Osteocyte (in vitro differentiated cells): Measurements from ENCODE around the gene C16orf89. TPM values are rescaled to one million over a fixed set of nuclear protein-coding genes. Genes with fewer than 3 reads are reported as not detected.
"Not testable (repeated sequence)": the region's sequence is repeated elsewhere in the genome, so short reads cannot be mapped to it uniquely, and the experiment has no call there.

Source experiments
- DNase-seq: peaks from one replicate; pipeline ENCODE4 v3.0.0; 2021; ENCODE audit warnings: mixed read lengths; ENCODE audit not compliant: unreplicated experiment; ENCODE audit errors: extremely low spot score
- H3K27ac Mint-ChIP-seq: one replicate; pipeline ENCODE4 v1.8.0; 2021; ENCODE audit warnings: mild to moderate bottlenecking, mixed read lengths; ENCODE audit not compliant: unreplicated experiment
- H3K27me3 Mint-ChIP-seq: one replicate; pipeline ENCODE4 v1.8.0; 2021; ENCODE audit warnings: mixed read lengths; ENCODE audit not compliant: unreplicated experiment
- H3K36me3 Mint-ChIP-seq: one replicate; pipeline ENCODE4 v1.8.0; 2021; ENCODE audit warnings: mixed read lengths; ENCODE audit not compliant: unreplicated experiment
- H3K4me1 Mint-ChIP-seq: one replicate; pipeline ENCODE4 v1.8.0; 2021; ENCODE audit warnings: mixed read lengths; ENCODE audit not compliant: unreplicated experiment
- H3K4me3 Mint-ChIP-seq: one replicate; pipeline ENCODE4 v1.8.0; 2021; ENCODE audit warnings: mild to moderate bottlenecking, moderate library complexity, mixed read lengths; ENCODE audit not compliant: unreplicated experiment
- H3K9me3 Mint-ChIP-seq: one replicate; pipeline ENCODE4 v1.8.0; 2021; ENCODE audit warnings: mixed read lengths; ENCODE audit not compliant: unreplicated experiment
- long read RNA-seq: library from polyadenylated mRNA; unstranded; transcript quantifications from one replicate; pipeline ENCODE4 v2.0.0, GENCODE V29; 2021
- total RNA-seq: library from RNA; stranded (reverse); gene quantifications from 2 replicates; pipeline ENCODE4 v1.2.1, GENCODE V29; 2021
- TF ChIP-seq, protein P1 (sequence below): fragments of 200-600 bp; sonication (generic); IDR thresholded peaks from 2 replicates; pipeline ENCODE4 v1.5.0; 2021; ENCODE audit warnings: antibody characterized with exemption, mild to moderate bottlenecking, moderate library complexity

The C16orf89 gene, protein sequence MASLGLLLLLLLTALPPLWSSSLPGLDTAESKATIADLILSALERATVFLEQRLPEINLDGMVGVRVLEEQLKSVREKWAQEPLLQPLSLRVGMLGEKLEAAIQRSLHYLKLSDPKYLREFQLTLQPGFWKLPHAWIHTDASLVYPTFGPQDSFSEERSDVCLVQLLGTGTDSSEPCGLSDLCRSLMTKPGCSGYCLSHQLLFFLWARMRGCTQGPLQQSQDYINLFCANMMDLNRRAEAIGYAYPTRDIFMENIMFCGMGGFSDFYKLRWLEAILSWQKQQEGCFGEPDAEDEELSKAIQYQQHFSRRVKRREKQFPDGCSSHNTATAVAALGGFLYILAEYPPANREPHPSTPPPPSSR
- not detected in 2 replicates for total RNA-seq
- long read RNA-seq: 0 reads

DNA sequence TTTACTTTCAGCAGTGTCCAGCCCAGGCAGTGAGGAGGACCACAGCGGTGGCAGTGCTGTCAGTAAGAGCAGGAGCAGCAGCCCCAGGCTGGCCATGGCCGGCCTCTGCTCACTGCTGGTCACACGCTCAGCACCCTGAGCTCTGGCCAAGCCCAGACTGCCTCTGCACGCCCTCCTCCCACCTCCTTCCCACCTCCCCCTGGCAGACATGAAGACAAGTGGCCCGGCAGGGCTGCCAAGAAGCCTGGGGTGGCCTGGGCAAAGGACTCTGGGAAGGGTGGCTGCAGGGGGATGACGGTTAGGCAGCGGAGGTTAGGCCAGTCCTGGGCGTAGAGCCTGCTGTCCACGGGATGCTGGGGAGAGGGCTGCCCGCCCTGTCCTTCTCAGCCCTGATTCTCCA lies at the start of gene C16orf89:
C16orf89 (minus strand) TSS at position 144 of the 400 bp plus-strand sequence; CDS start at position 96, 48 bp downstream.
- Mint-ChIP-seq H3K27me3 (peaks cover 39% of the 10 kb centered on the region), H3K4me1 (no peaks in the 10 kb centered on the region), H3K36me3 (no peaks in the 10 kb centered on the region), H3K4me3 (no peak within 1 kb of the TSS), H3K27ac (no peak within 1 kb of the TSS), H3K9me3 (no peaks in the 10 kb centered on the region)
- TF ChIP-seq, protein P1, sequence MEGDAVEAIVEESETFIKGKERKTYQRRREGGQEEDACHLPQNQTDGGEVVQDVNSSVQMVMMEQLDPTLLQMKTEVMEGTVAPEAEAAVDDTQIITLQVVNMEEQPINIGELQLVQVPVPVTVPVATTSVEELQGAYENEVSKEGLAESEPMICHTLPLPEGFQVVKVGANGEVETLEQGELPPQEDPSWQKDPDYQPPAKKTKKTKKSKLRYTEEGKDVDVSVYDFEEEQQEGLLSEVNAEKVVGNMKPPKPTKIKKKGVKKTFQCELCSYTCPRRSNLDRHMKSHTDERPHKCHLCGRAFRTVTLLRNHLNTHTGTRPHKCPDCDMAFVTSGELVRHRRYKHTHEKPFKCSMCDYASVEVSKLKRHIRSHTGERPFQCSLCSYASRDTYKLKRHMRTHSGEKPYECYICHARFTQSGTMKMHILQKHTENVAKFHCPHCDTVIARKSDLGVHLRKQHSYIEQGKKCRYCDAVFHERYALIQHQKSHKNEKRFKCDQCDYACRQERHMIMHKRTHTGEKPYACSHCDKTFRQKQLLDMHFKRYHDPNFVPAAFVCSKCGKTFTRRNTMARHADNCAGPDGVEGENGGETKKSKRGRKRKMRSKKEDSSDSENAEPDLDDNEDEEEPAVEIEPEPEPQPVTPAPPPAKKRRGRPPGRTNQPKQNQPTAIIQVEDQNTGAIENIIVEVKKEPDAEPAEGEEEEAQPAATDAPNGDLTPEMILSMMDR: no peak
- DNase-seq: no peak

DNA sequence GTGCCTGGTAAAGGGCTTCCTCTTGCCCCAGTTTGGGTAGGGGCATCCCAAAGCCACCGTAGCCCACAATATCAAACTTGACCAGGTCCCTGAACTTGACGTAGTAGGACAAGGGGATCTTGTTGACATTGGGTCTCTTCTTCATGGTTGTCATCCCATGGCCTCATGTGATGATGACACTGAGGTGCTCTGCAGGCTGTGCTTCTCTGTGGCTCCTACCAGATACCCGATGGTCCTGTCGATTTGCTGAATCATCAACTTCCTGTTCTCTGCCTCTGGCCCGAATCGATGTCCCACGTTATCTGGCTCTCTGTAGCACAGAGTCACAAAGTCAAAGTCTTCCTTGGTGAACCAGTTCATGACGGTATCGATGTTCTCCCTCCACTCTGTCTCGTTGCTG lies 45.2 kb upstream of the C16orf89 start:
- not testable (repeated sequence) for H3K4me1 Mint-ChIP-seq, H3K27ac Mint-ChIP-seq, DNase-seq, H3K27me3 Mint-ChIP-seq, H3K4me3 Mint-ChIP-seq, H3K36me3 Mint-ChIP-seq, H3K9me3 Mint-ChIP-seq

DNA sequence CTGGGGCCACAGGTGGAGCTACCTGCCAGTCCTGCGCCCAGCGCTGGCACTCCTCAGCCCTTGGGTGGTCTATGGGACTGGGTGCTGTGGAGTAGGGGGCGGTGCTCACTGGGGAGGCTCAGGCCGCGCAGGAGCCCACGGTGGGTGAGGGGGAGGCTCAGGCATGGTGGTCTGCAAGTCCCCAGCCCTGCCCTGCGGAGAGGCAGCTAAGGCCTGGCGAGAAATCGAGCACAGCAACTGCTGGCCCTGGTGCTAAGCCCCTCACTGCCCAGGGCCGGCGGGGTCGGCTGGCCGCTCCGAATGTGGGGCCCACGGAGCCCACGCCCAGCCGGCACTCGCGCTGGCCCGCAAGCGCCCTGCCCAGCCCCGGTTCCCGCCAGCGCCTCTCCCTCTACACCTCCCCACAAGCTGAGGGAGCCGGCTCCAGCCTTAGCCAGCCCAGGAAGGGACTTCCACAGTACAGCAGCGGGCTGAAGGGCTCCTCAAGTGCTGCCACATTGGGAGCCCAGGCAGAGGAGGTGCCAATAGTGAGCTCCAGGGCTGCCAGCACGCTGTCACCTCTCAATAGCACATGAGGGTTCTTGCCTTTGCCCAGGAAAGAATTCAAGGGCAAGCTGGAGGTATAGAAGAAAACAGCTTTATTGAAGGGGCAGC lies 42.9 kb upstream of the C16orf89 start:
- H3K36me3 Mint-ChIP-seq: no peaks in the 10 kb centered on the region
- TF ChIP-seq, protein P1: no peak

DNA sequence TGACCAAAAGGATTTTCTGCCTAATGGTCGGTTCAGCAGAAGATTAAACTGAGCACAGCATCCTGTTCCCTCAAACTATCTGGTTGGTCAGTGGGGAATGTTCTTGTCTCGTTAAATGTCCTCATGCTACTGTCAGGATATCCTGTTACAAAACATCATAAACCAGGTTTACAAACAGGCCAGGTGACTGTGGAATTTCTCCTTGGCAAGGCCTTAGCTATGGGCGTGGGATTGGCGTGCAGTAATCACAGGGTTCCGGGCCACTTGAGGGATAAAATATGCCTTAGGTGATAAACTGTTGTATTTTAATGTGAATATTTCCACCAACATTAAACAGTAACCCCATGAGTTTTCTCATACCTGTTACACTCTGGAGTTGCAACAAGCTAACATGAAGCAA lies 39.3 kb upstream of the C16orf89 start:
- H3K4me3 Mint-ChIP-seq, H3K27ac Mint-ChIP-seq, DNase-seq, H3K36me3 Mint-ChIP-seq, H3K4me1 Mint-ChIP-seq, H3K9me3 Mint-ChIP-seq: not testable (repeated sequence)
- H3K27me3 Mint-ChIP-seq: peaks cover 15% of the 10 kb centered on the region

More for the DNA sequence above, 42.9 kb upstream of the C16orf89 start:
- Mint-ChIP-seq H3K4me3 (no peak overlapping the region), H3K4me1 (no peaks in the 10 kb centered on the region), H3K27ac (no peak overlapping the region), H3K27me3 (no peaks in the 10 kb centered on the region), H3K9me3 (no peaks in the 10 kb centered on the region)
- no peak for DNase-seq

DNA sequence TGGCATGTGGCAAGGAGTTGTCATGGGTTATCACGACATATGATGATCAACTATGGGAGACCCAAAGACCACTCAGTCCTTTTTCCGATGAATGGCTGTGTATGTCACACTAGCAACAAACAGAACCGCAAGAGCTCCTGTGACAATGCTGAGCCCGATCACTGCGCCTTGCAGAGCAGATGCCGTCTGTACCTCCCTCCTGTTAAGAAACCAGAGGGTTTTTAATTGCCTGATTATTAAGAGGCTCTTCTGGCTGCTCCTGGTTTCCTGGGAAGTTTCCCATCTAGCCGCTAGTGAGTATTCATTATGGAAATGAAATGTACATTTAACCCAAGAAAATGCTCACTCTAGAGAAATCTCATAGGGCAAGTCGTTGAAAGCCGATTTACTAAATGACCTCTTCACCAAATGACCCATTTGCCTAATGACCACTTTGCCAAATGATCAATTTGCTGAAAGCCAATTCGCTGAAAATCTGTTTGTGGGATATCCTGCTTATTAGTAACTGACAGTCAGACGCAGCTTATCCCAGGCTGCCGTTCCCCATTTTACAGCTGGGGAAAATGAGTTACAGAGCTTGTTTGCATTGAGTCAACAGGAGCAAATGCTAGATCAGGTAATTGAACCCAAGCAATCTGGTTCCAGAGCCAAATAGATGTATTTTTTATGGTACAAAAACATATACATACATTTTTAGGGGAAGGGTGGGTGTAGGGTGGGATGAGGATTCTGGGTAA lies 37.7 kb upstream of the C16orf89 start:
- not testable (repeated sequence) for H3K36me3 Mint-ChIP-seq, H3K4me1 Mint-ChIP-seq, H3K27ac Mint-ChIP-seq, DNase-seq, H3K9me3 Mint-ChIP-seq, H3K4me3 Mint-ChIP-seq
- H3K27me3 Mint-ChIP-seq: peaks cover 15% of the 10 kb centered on the region

DNA sequence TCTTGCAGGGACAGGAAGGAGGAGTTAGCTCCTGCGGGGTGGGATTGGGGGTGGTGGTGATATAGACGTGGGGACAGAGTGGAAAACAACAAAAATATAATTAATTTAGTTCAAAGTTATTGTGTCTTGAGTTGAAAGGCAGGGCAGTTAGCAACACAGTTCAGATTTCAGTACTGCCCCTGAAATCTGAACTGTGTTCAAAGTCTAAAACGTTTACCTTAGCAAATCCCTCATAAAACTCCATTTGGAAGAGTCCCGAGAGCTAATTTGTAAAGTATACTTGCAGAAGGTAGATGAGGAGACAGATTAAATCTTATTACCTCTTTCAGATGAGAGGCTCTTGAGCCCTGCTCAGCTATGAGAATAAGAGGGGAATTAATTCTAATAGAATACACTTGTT lies 33.4 kb upstream of the C16orf89 start:
- not testable (repeated sequence) for H3K9me3 Mint-ChIP-seq, H3K27ac Mint-ChIP-seq, DNase-seq, H3K36me3 Mint-ChIP-seq
- Mint-ChIP-seq H3K4me1 (peaks cover 13% of the 10 kb centered on the region), H3K4me3 (peak overlapping the region; percentile 77), H3K27me3 (peaks cover 15% of the 10 kb centered on the region)

DNA sequence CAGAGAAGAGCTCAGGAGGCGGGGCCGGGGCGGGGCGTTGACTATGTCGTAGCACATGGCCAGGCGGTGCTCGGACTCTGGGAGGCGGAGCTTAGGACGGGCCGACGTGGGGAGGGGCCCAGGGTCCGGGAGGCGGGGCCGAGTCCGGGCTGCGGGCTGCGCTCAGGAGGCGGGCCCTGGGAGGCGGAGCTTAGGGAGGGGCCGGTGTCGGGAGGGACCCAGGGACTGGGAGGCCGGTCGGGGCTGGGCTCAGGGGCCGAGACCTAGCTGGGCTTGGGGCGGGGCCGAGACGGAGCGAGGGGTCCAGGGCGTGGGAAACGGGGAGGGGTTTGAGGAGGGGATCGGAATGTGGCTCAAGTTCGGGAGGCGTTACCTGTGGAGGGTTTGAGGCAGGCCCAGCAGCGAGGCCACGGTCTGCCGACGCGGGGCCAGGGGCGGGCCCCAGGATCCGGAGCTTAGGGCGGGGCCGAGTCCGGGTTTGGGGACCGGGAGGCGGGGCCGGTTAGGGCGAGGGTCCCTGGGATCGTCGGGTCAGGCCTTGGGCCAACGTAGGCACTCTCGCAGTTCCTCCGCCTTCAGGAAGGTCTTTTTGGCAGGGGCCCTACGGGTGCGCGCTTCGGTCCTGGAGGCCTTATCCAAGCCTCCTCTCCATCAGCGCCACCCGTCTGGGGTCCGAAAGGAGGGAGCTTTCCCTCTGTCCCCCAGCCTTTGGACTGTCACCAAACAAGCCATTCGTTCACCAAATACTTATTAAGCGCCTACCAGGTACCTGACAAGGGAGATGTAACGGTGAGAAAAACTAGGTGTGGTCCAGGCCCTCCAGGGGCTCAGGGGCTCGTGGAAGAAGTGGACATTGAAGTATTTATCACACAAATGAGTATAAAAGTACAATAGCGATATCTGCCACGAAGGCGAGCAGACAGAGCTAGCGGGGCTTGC lies 32.7 kb upstream of the C16orf89 start:
- peak overlapping the region; percentile 81 for H3K4me3 Mint-ChIP-seq
- H3K27ac Mint-ChIP-seq: peak overlapping the region; percentile 85
- H3K27me3 Mint-ChIP-seq: peaks cover 15% of the 10 kb centered on the region
- not testable (repeated sequence) for H3K36me3 Mint-ChIP-seq, H3K9me3 Mint-ChIP-seq, DNase-seq
- H3K4me1 Mint-ChIP-seq: peaks cover 13% of the 10 kb centered on the region

DNA sequence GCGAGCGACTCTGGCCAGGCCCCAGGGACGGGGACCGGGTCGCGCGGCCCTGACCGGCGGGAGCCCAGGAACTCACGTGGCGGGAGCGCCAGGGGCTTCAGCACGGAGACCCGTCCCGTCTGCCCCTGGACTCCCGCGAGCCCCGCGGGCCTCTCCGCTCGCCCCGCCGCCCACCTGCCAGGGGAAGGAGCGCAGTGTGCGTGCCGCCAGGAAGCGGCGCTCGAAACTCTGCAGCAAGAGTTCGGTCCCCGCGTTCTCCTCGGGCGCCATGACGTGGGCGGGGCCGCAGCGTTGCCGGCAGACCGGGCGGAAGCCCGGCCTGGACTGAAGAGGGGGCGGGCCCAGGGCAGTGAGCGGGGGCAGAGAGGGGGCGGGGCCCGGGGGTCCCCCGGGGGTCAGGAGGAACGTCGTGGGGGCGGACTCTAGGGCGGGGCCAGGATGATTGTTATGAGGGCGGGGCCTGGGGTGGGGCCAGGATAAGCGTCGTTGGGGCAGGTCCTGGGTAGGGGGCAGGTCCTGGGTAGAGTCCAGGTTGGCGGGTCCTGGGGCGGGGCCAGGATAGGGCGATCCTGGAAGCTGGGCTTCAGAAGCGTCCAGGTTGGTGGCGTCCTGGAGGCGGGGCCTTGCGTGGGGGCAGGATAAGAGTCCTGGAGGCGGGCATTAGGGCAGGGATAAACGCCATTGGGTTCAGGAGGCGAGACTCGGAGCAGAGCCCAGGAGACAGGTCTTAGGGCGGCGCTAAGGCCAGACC lies 31.9 kb upstream of the C16orf89 start, which contains the start of gene EEF2KMT:
EEF2KMT (minus strand) TSS at position 326 of the 751 bp plus-strand sequence; CDS start at position 270, 56 bp downstream.
- Mint-ChIP-seq H3K27ac (peak within 1 kb of the TSS; percentile 85), H3K4me3 (peak within 1 kb of the TSS; percentile 81), H3K27me3 (peaks cover 12% of the 10 kb centered on the region), H3K4me1 (peaks cover 13% of the 10 kb centered on the region)
- not testable (repeated sequence) for H3K36me3 Mint-ChIP-seq, H3K9me3 Mint-ChIP-seq
- peak; percentile 100 for DNase-seq
